Stomach (tissue), 4 donors: ENCODE results near the gene AMDHD2.

Experiments
- EP300 ChIP-seq: sonication (generic); formaldehyde crosslinking; IDR thresholded peaks from one replicate; pipeline ENCODE4 v1.6.1; 2017; ENCODE audit warnings: antibody characterized with exemption
- POLR2A ChIP-seq, 4 donors: fragments of 450-650 bp; IDR thresholded peaks; one replicate each; pipeline ENCODE4 v1.6.1; 2016; ENCODE audit warnings: antibody characterized with exemption in 4 of 4, control low read depth in 2 of 4, mild to moderate bottlenecking in 1 of 4, moderate library complexity in 1 of 4
- POLR2AphosphoS5 ChIP-seq, 3 donors: sonication (generic); formaldehyde crosslinking; IDR thresholded peaks; one replicate each; pipeline ENCODE4 v1.6.1; 2016; ENCODE audit warnings: antibody characterized with exemption in 3 of 3
- TF ChIP-seq, protein P1 (sequence below), 7 experiments: fragments of 450-650 bp in 4 of 7; fragments of 200-600 bp in 3 of 7; sonication (generic) in 3 of 7; IDR thresholded peaks; one replicate each; pipeline ENCODE4 v1.5.1; 2016 to 2019; ENCODE audit warnings: antibody characterized with exemption in 7 of 7, control low read depth in 2 of 7, mild to moderate bottlenecking in 1 of 7

- TF ChIP-seq POLR2AphosphoS5 (IDR thresholded peaks at IDR 0.05) (no peak), POLR2A (IDR thresholded peaks at IDR 0.05) (no peak), EP300 (no peak)
- TF ChIP-seq, protein P1, sequence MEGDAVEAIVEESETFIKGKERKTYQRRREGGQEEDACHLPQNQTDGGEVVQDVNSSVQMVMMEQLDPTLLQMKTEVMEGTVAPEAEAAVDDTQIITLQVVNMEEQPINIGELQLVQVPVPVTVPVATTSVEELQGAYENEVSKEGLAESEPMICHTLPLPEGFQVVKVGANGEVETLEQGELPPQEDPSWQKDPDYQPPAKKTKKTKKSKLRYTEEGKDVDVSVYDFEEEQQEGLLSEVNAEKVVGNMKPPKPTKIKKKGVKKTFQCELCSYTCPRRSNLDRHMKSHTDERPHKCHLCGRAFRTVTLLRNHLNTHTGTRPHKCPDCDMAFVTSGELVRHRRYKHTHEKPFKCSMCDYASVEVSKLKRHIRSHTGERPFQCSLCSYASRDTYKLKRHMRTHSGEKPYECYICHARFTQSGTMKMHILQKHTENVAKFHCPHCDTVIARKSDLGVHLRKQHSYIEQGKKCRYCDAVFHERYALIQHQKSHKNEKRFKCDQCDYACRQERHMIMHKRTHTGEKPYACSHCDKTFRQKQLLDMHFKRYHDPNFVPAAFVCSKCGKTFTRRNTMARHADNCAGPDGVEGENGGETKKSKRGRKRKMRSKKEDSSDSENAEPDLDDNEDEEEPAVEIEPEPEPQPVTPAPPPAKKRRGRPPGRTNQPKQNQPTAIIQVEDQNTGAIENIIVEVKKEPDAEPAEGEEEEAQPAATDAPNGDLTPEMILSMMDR (IDR thresholded peaks at IDR 0.05), result no peak
These were observed 25.1 kb upstream of the AMDHD2 start for GRCh38 chr16:2495041-2495440.
